NCI-H1694 (cell line): Measurements from ENCODE around the gene GPX5.
"Not testable (repeated sequence)": the region's sequence is repeated elsewhere in the genome, so short reads cannot be mapped to it uniquely, and the experiment has no call there.

Experiments
- DNase-seq: peaks from one replicate; lab custom pipeline; 2025; lab: John Stamatoyannopoulos, UW

The GPX5 gene, protein sequence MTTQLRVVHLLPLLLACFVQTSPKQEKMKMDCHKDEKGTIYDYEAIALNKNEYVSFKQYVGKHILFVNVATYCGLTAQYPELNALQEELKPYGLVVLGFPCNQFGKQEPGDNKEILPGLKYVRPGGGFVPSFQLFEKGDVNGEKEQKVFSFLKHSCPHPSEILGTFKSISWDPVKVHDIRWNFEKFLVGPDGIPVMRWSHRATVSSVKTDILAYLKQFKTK

DNA sequence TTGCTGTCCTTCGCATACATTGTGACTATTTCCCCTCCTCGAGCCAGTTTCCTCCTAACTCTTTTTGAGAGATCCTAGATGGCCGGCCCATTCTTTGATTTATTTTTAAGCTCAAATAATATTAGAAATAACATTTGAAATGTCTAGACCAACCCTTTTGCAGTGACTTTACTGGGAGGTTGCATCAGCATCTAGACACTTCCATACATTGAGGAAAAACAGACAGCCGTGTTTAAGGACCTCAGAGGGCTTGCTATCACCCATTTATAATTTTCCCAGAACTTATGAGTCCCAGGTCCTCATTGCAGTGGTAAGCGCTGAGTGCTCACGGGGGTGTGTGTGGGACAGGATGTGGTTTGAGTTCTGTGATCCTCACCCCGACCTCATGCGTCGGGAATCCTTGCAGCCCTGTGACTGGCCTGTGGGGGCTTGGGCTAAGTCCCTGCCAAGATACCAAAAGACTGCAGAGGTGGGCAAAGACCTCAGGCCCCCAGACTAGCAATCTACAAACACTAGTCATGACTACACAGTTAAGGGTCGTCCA lies at the start of gene GPX5:
GPX5 (plus strand) TSS at position 386 of the 544 bp plus-strand sequence; CDS start at position 519, 133 bp downstream.
- no peak for DNase-seq

DNA sequence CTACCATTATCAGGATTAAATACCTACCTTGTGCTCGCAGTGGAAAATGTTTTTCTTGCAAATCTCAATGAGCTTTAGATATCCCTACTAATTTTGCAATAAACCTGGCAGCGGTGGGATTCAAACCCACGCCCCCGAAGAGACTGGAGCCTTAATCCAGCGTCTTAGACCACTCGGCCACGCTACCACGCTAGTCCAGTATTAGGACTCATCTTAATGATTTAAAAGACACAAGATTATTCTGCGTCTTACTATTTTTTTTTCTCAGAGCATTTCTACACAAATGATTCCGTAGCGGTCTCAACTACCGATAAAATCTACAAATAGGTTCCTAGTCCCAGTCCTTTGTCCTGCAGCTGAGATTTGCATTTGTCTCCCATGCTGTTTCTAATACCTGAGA lies 47.2 kb upstream of the GPX5 start:
- DNase-seq, result no peak

DNA sequence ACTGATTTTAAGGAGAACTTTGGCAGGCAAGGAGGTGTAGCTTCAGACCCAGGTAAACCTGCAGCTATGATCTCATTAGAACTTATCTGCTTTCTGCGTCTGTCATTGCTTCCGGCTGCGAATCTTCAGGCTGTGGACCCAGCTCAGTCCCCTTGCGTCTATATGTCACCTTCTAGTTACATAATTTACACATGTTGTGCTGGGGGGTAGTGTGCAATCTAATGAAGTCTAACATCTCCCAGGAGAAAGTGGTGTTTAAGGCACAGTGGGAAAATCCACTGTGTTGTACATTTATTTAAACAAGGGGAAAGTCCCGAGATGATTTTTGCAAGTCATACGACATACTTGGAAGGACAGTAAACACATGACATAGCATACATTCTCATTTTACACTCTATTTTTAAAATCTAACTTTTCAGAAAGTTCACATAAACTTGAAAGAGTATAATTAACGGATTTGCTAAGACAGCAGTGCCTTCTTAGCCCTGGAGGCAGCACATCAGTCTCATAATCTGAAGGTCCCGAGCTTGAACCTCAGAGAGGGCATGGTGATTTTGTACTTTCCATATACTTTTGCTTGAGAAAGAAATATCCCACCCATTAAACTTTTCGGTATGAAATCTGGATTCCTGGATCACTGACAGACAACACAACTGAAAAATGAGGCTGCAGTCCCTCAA lies 45.3 kb upstream of the GPX5 start:
- DNase-seq, result no peak

DNA sequence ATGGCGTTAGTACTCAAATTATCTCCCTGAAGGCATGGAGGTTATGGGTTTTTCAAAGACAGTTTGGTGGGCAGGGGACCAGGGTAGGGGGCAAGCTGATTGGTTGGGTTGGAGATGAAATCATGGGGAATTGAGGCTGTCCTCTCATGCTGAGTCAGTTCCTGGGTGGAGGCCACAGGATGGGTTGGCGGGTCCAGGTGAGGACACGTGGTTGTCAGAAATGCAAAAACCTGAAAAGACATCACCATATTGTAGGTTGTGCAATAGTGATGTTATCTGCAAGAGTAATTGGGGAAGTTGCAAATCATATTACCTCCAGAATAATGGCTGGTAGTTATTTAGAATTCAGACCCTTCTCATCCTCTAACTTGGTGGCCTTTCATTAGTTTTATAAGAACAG lies 40.2 kb upstream of the GPX5 start:
- DNase-seq, result no peak

DNA sequence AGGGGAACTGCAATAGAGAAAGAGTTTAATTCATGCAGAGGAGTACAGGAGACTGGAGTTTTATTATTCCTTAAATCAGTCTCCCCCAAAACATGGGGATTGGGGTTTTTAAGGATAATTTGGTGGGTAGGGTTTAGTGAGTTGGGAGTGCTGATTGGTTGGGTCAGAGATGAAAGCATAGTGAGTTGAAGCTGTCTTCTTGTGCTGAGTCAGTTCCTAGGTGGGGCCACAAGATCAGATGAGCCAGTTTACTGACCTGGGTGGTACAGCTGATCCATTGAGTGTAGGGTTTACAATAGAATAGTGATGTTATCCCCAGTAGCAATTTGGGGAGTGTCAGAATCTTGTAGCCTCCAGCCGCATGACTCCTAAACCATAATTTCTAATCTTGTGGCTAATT lies 39.1 kb upstream of the GPX5 start:
- no peak for DNase-seq

DNA sequence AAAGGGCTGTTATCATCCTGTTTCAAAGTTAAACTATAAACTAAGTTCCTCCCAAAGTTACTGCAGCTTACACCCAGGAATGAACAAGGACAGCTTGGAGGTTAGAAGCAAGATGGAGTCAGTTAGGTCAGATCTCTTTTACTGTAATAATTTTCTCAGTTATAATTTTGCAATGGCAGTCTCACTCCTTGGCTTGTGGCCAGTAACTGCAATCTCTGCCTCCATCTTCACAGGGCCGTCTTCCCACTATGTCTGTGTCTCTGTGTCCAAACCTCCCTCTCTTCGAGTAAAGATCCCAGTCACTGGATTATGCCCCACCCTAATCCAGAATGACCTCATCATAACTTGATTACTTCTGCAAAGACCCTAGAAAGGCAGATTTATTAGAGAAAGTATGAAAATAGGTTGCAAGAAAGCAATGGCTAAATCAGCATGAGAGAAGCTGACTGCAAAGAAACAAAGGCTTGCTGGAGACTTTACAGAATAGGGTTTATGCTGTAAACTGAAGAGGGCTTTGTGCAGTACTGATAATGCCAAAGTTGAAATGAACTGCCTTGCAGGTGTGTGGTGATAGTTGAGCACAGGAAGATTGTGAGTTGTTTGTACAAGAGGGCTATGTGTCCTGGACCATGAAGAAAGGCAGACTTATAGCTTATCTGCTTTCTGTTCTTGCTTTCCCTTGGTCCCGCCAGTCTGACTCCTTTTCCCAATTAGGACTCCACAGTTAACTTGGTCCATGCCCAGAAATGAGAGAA lies 38.5 kb upstream of the GPX5 start:
- DNase-seq, result no peak

DNA sequence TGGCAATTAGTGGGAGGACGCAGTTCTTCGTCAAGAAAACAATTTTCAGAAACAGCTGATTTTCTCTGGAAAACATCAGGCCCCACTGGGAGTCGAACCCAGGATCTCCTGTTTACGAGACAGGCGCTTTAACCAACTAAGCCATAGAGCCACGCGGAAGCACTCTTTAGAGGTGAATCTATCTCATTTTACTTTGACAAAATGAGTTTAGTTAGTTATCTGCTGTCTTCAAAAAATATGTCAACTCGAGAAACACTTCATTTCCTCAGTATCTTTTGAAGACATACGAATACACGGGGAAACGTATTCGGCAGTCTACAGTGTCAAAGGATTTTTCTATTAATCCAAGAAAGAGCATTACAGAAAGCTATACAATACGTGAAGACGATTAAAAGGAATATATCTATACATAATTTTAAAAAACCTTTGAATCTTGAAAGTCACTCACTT lies 36.7 kb upstream of the GPX5 start:
- peak; percentile 81 for DNase-seq

DNA sequence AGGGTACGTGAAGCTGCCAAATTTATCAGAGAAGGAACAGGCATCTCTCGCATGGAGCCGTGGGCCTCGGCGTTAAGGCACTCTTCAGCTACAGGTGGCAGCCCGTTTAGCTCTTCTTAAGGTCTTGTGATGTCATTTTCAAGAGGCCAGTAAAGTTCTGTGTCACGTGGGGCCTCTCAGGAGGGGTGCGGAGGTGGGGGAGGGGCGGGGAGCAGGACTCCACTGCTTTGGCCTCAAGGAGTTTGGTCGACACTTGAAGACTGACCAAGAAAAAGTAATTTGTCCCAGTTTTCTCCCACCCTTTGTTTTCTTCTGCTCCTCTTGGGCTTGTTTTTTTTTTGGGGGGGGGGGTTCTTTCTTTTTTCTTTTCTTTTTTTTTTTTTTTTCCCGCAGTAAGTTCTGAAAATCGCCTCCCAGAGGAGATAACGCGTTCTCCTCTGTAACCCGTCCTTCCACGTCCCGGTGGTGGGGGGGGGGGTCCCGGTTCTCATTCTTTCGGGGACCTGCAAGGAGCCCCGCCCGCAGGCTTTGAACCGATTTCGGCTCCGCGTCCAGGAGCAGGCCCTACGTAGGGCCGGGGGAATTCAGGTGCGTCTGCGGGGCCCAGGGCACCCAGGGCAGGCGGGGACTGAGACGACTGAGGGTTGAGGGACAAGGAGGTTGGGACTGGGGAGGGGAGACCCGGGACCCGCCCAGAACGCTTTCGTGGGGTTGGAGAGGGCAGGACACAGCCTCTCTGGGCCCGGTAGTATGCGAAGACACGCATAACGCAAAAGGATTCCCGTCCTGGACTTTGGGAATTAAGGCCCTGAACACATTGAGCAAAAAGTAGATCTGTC lies 36.1 kb upstream of the GPX5 start:
- DNase-seq, result peak; percentile 7

DNA sequence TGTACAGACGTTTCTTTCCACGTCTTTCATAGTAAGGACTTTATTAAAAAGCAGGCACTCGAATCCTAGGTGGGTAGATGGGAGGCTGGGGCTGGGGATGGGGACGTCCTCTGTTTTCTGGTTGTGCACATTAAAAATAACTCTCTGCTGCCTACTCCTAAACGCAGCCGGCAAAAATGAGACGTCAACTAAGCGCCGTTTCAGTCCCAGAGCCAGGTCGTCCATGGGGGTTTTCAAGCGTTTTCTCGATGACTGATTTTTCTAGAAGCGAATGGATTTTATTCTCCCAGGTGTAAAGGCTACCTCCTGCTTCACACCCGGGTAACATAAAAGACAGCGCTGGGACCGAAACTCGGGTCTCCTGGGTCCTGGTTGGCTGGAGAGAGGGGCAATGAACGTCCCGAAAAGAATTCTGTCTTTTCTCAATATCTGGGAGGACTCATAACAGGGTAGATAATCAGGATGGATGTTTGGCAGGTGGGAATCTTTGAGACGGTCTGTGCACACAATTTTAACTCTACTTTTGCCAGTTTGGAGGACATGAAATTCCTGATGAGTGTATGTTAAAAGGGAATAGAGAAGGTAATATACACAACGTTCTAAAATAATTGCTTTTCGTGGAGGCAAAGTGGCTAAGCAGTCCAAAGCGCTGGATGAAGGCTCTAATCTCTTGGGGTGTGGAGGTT lies 35.3 kb upstream of the GPX5 start:
- no peak for DNase-seq

DNA sequence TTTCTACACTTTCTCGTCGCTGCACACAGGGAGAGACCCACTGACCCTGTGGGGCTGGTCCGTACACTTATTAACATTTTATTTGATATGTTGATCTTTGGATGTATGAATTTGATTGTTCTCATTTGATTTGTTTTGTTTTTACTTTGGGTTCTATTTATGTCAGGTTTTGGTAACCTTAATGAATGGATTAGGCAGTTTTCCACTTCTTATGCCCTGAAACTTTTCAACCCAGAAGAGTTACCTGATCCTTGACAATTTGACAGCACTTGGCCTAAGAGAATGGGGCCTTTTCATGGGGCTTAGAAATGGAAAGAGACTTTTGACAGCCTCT lies 33.7 kb upstream of the GPX5 start:
- no peak for DNase-seq

DNA sequence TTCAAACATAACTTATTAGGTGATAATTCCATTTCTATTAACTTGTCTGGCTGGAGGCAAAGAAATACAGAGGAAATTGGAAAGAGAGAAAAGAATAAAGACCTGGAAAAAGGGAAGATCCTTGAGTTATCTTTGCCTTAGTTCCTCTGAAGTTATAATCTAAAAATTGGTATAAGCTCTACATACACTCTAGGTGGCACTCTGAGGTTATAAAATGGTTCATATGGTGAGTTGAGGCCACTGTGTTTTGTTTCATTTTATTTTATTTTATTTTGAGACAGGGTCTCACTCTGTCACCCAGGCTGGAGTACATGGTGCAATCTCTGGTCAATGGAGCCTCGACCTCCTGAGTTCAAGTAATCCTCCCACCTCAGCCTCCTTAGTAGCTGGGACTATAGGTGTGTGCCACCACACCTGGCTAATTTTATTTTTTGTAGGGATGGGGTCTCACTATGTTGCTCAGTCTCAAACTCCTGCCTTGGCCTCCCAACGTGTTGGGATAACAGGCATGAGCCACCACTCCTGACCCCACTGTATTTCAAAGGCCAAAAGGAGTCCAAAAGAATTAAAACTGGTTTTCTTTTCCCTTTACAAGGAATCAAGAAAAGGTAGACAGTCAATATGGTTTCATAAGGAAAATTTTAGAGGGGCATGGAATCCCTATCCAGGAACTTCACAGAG lies 29.4 kb upstream of the GPX5 start:
- peak; percentile 20 for DNase-seq

DNA sequence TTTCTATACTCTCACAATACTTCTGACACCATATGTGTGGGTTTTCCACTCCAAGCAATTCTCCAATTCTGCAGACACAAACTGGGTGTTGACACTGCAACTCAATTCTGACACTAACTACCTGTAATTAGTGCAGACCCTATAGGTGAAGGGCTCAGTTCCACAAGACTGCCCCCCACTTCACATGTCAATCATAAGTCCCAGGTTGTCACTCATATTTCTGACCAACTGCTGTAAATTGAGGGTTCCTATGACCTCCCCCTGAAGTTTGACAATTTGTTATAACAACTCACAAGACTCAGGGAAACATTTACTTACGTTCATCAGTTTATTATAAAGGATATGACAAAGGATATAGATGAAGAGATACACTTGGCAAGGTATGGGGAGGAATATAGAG lies 28.4 kb upstream of the GPX5 start:
- no peak for DNase-seq

DNA sequence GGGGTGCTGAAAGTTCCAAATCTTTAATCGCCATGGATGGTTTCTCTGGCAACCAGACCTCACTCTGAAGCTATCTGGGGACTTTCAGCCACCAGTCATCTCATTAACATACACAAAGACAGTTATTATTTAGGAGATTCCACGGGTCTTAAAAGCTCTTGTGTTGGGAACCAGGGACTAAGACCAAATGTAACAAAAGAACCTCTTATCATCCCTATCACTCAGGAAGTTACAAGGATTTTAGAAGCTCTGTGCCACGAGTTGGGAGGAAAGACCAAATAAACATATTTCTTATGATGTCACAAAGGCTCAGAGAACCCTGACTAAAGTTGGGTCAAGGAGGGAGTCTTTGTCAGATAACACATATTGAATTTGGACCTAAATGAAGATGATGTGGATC lies 27.8 kb upstream of the GPX5 start:
- DNase-seq, result no peak

DNA sequence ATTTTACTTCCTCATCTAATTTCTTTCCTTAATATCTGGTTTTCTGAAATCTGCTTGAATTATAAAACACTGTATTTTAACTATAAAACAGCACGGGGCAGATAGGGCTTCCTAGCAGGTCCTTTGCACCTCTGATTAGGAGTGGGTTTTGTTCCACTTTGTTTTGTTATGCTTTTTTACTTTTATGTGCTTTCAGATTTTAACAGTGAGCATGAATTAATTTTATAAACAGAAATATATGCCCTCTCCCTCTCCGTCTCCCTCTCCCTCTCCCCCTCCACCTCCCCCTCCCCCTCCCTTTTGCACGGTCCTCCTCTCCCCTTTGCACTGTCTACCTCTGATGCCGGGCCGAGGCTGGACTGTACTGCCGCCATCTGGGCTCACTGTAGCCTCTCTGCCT lies 24.4 kb upstream of the GPX5 start:
- no peak for DNase-seq

DNA sequence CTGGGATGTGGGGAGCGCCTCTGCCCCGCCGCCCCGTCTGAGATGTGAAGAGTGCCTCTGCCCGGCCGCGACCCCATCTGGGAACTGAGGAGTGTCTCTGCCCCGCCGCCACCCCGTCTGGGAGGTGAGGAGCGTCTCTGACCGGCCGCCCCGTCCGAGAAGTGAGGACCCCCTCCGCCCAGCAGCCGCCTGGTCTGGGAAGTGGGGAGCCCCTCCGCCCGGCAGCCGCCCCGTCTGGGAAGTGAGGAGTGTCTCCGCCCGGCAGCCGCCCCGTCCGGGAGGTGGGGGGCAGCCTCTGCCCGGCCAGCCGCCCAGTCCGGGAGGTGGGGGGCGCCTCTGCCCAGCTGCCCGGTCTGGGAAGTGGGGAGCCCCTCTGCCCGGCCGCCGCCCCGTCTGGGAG lies 23.5 kb upstream of the GPX5 start:
- DNase-seq, result not testable (repeated sequence)

DNA sequence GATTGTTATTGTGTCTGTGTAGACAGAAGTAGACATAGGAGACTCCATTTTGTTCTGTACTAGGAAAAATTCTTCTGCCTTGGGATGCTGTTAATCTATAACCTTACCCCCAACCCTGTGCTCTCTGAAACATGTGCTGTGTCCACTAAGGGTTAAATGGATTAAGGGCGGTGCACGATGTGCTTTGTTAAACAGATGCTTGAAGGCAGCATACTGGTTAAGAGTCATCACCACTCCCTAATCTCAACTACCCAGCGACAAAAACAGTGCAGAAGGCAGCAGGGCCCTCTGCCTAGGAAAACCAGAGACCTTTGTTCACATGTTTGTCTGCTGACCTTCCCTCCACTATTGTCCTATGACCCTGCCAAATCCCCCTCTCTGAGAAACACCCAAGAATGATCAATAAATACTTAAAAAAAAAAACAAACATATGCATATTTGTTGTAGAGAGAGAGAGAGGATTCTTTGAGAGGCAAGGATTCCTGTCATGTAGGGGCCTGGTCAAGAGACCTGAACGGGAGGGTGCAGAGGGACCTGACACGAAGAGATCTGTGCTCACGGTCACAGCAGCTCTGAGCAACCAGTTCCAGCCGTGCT lies 22.9 kb upstream of the GPX5 start:
- DNase-seq, result not testable (repeated sequence)

DNA sequence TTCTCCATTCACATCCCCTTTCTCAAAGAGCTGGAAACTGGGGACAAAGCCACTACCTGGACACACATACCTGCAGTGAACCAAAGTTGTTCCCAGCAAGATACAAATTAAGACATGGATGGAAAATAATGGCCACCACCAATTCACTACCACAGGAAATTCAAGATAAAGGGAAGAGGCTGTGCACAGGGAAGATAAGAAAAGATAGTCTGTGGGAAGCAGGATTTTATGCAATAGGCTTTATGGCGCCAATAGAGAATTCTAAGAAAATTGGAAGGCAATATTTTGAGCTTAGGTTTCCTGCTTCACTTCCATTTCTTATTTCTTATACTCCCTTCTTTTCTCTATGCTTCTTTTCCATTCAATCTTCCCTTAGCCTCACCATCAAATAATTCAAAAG lies 19.9 kb upstream of the GPX5 start:
- no peak for DNase-seq

DNA sequence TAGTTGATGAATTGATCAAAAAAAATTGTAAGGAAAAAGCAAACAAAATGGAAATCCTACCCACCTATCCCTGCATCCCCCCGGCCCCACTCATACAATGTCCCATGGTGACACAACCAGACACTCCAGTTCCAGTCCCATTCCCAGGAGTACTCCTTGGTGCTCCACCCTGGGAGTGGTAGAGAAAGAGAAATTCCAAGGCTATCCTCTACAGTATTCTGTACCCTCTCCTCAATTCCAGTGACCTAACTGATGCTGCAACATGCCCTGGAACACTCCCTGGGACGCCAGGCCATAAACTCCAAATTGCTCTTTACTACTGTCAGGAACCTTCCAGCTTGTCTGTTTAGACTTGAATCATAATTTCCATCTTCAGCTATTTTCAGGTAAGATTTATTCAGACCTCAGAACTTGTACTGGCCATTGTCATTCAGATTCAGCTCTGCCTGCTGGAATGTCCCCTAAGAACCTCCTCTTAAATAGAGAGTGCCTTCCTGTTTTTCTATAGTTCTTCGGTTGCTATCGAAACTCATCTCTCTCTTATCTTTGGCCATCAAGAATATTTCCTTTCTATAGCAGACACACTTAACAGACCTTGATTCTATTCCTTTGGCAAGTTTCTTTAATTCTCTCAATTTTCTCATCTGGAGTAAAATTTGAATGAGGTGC lies 18.7 kb upstream of the GPX5 start:
- DNase-seq, result no peak

DNA sequence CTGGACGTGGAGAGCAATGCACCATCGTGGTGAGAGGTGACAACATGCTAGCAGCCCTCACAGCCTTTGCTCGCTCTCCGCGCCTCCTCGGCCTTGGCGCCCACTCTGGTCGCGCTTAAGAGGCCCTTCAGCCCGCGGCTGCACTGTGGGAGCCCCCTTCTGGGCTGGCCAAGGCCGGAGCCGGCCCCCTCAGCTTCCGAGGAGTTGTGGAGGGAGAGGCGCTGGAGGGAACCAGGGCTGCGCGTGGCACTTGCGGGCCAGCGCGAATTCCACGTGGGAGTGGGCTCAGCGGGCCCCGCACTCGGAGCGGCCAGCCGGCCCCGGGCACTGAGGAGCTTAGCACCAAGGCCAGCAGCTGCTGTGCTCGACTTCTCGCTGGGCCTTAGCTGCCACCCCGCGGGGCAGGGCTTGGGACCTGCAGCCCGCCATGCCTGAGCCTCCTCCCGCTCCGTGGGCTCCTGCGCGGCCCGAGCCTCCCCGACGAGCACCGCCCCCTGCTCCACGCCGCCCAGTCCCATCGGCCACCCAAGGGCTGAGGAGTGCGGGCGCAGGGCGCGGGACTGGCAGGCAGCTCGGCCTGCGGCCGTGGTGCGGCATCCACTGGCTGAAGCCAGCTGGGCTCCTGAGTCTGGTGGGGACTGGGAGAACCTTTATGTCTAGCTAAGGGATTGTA lies 13.9 kb upstream of the GPX5 start:
- DNase-seq, result no peak
